Measurements from ENCODE around the gene MESP2.
A peak's percentile ranks its signal among the peaks of the same experiment; 100 is the strongest.
"Not testable (repeated sequence)": the region's sequence is repeated elsewhere in the genome, so short reads cannot be mapped to it uniquely, and the experiment has no call there.

Gene MESP2

GRCh38 chr15:89772932-89773583 lies 3.1 kb upstream of the MESP2 start:
- no peak overlapping the region for H3K27ac ChIP-seq (ENCODE audit: low read depth, low read length)
- H3K27me3 ChIP-seq (ENCODE audit: control insufficient read depth, insufficient read depth, low read length): no peaks in the 10 kb centered on the region
- H3K9ac ChIP-seq (ENCODE audit: low read length): no peak overlapping the region
- H3K4me1 ChIP-seq (ENCODE audit: control insufficient read depth, insufficient read depth, low read length): peaks cover 3% of the 10 kb centered on the region
- no peaks in the 10 kb centered on the region for H3K36me3 ChIP-seq (ENCODE audit: control insufficient read depth, insufficient read depth, low read length)
- no peak overlapping the region for H3K4me3 ChIP-seq (ENCODE audit: low read length)

GRCh38 chr15:89774492-89774891 lies 1.6 kb upstream of the MESP2 start:
- no peak overlapping the region for H3K4me3 ChIP-seq (ENCODE audit: low read length)
- no peaks in the 10 kb centered on the region for H3K36me3 ChIP-seq (ENCODE audit: control insufficient read depth, insufficient read depth, low read length)
- no peak overlapping the region for H3K9ac ChIP-seq (ENCODE audit: low read length)
- H3K27ac ChIP-seq (ENCODE audit: low read depth, low read length): no peak overlapping the region
- peaks cover 3% of the 10 kb centered on the region for H3K4me1 ChIP-seq (ENCODE audit: control insufficient read depth, insufficient read depth, low read length)
- H3K27me3 ChIP-seq (ENCODE audit: control insufficient read depth, insufficient read depth, low read length): no peaks in the 10 kb centered on the region

GRCh38 chr15:89775815-89776214 lies 317 bp upstream of the MESP2 start:
- Histone ChIP-seq H3K27ac (ENCODE audit: low read depth, low read length) (no peak overlapping the region), H3K4me3 (ENCODE audit: low read length) (peak overlapping the region; percentile 60), H3K27me3 (ENCODE audit: control insufficient read depth, insufficient read depth, low read length) (no peaks in the 10 kb centered on the region), H3K36me3 (ENCODE audit: control insufficient read depth, insufficient read depth, low read length) (no peaks in the 10 kb centered on the region), H3K9ac (ENCODE audit: low read length) (no peak overlapping the region), H3K4me1 (ENCODE audit: control insufficient read depth, insufficient read depth, low read length) (peaks cover 3% of the 10 kb centered on the region)

- Histone ChIP-seq H3K9ac (ENCODE audit: low read length) (no peak overlapping the region), H3K27me3 (ENCODE audit: control insufficient read depth, insufficient read depth, low read length) (no peaks in the 10 kb centered on the region), H3K36me3 (ENCODE audit: control insufficient read depth, insufficient read depth, low read length) (no peaks in the 10 kb centered on the region), H3K4me3 (ENCODE audit: low read length) (no peak overlapping the region), H3K27ac (ENCODE audit: low read depth, low read length) (no peak overlapping the region), H3K4me1 (ENCODE audit: control insufficient read depth, insufficient read depth, low read length) (peaks cover 3% of the 10 kb centered on the region)
Measured at GRCh38 chr15:89777073-89777751, 1.1 kb downstream of the MESP2 start.

- Histone ChIP-seq H3K4me1 (ENCODE audit: control insufficient read depth, insufficient read depth, low read length) (peaks cover 3% of the 10 kb centered on the region), H3K9ac (ENCODE audit: low read length) (no peak overlapping the region), H3K36me3 (ENCODE audit: control insufficient read depth, insufficient read depth, low read length) (no peaks in the 10 kb centered on the region), H3K4me3 (ENCODE audit: low read length) (no peak overlapping the region), H3K27me3 (ENCODE audit: control insufficient read depth, insufficient read depth, low read length) (no peaks in the 10 kb centered on the region), H3K27ac (ENCODE audit: low read depth, low read length) (no peak overlapping the region)
Measured at GRCh38 chr15:89777782-89778380, 1.7 kb downstream of the MESP2 start.

GRCh38 chr15:89778861-89779260 lies 2.7 kb downstream of the MESP2 start:
- peaks cover 3% of the 10 kb centered on the region for H3K4me1 ChIP-seq (ENCODE audit: control insufficient read depth, insufficient read depth, low read length)
- no peak overlapping the region for H3K27ac ChIP-seq (ENCODE audit: low read depth, low read length)
- H3K27me3 ChIP-seq (ENCODE audit: control insufficient read depth, insufficient read depth, low read length): no peaks in the 10 kb centered on the region
- H3K36me3 ChIP-seq (ENCODE audit: control insufficient read depth, insufficient read depth, low read length): no peaks in the 10 kb centered on the region
- H3K4me3 ChIP-seq (ENCODE audit: low read length): no peak overlapping the region
- no peak overlapping the region for H3K9ac ChIP-seq (ENCODE audit: low read length)

GRCh38 chr15:89780601-89781000 lies 4.5 kb downstream of the MESP2 start:
- peaks cover 3% of the 10 kb centered on the region for H3K4me1 ChIP-seq (ENCODE audit: control insufficient read depth, insufficient read depth, low read length)
- no peak overlapping the region for H3K9ac ChIP-seq (ENCODE audit: low read length)
- H3K27me3 ChIP-seq (ENCODE audit: control insufficient read depth, insufficient read depth, low read length): no peaks in the 10 kb centered on the region
- H3K4me3 ChIP-seq (ENCODE audit: low read length): no peak overlapping the region
- no peaks in the 10 kb centered on the region for H3K36me3 ChIP-seq (ENCODE audit: control insufficient read depth, insufficient read depth, low read length)
- H3K27ac ChIP-seq (ENCODE audit: low read depth, low read length): no peak overlapping the region

GRCh38 chr15:89781055-89781454 lies 4.9 kb downstream of the MESP2 start:
- no peak overlapping the region for H3K4me3 ChIP-seq (ENCODE audit: low read length)
- no peaks in the 10 kb centered on the region for H3K27me3 ChIP-seq (ENCODE audit: control insufficient read depth, insufficient read depth, low read length)
- no peak overlapping the region for H3K9ac ChIP-seq (ENCODE audit: low read length)
- no peaks in the 10 kb centered on the region for H3K36me3 ChIP-seq (ENCODE audit: control insufficient read depth, insufficient read depth, low read length)
- H3K27ac ChIP-seq (ENCODE audit: low read depth, low read length): no peak overlapping the region
- H3K4me1 ChIP-seq (ENCODE audit: control insufficient read depth, insufficient read depth, low read length): peaks cover 2% of the 10 kb centered on the region

- Histone ChIP-seq H3K36me3 (ENCODE audit: control insufficient read depth, insufficient read depth, low read length) (no peaks in the 10 kb centered on the region), H3K4me1 (ENCODE audit: control insufficient read depth, insufficient read depth, low read length) (no peaks in the 10 kb centered on the region), H3K27me3 (ENCODE audit: control insufficient read depth, insufficient read depth, low read length) (no peaks in the 10 kb centered on the region), H3K27ac (ENCODE audit: low read depth, low read length) (no peak overlapping the region), H3K9ac (ENCODE audit: low read length) (no peak overlapping the region), H3K4me3 (ENCODE audit: low read length) (no peak overlapping the region)
Measured at GRCh38 chr15:89781891-89782618, 5.9 kb downstream of the MESP2 start.

- not testable (repeated sequence) for H3K9ac ChIP-seq (ENCODE audit: low read length); H3K27ac ChIP-seq (ENCODE audit: low read depth, low read length); H3K4me1 ChIP-seq (ENCODE audit: control insufficient read depth, insufficient read depth, low read length); H3K27me3 ChIP-seq (ENCODE audit: control insufficient read depth, insufficient read depth, low read length); H3K4me3 ChIP-seq (ENCODE audit: low read length); H3K36me3 ChIP-seq (ENCODE audit: control insufficient read depth, insufficient read depth, low read length)
Measured at GRCh38 chr15:89782619-89782950, 6.5 kb downstream of the MESP2 start.

- H3K4me1 ChIP-seq (ENCODE audit: control insufficient read depth, insufficient read depth, low read length): no peaks in the 10 kb centered on the region
- no peak overlapping the region for H3K9ac ChIP-seq (ENCODE audit: low read length)
- no peak overlapping the region for H3K27ac ChIP-seq (ENCODE audit: low read depth, low read length)
- H3K36me3 ChIP-seq (ENCODE audit: control insufficient read depth, insufficient read depth, low read length): no peaks in the 10 kb centered on the region
- H3K27me3 ChIP-seq (ENCODE audit: control insufficient read depth, insufficient read depth, low read length): no peaks in the 10 kb centered on the region
- H3K4me3 ChIP-seq (ENCODE audit: low read length): no peak overlapping the region
Measured at GRCh38 chr15:89783111-89783860, 7.2 kb downstream of the MESP2 start.

All from rectal smooth muscle tissue (tissue), 1 donor.